HG02973 (cell line): ENCODE measurements around the gene SHISAL2A.

Experiments
- ATAC-seq: cut with Tn5 transposase; IDR thresholded peaks from one replicate; pipeline ENCODE4 v1.9.1; 2021; ENCODE audit warnings: moderate library complexity; ENCODE audit not compliant: unreplicated experiment

SHISAL2A gene

GRCh38 chr1:52658795-52659194 lies 25.8 kb downstream of the SHISAL2A start:
- no peak for ATAC-seq

GRCh38 chr1:52659356-52659755 lies 26.4 kb downstream of the SHISAL2A start:
- no peak for ATAC-seq

GRCh38 chr1:52659851-52660596 lies 27.1 kb downstream of the SHISAL2A start:
- no peak for ATAC-seq

- no peak for ATAC-seq
Measured at GRCh38 chr1:52660807-52661206, 27.8 kb downstream of the SHISAL2A start.

- no peak for ATAC-seq
Measured at GRCh38 chr1:52662645-52663313, 29.8 kb downstream of the SHISAL2A start.

- no peak for ATAC-seq
Measured at GRCh38 chr1:52663716-52664115, 30.7 kb downstream of the SHISAL2A start.

- ATAC-seq, result no peak
Measured at GRCh38 chr1:52665006-52665941, 32.3 kb downstream of the SHISAL2A start.

GRCh38 chr1:52667290-52667689 lies 34.3 kb downstream of the SHISAL2A start:
- ATAC-seq, result no peak

GRCh38 chr1:52667984-52668383 lies 35.0 kb downstream of the SHISAL2A start:
- no peak for ATAC-seq

GRCh38 chr1:52668711-52669110 lies 35.7 kb downstream of the SHISAL2A start:
- ATAC-seq, result no peak

GRCh38 chr1:52669696-52670095 lies 36.7 kb downstream of the SHISAL2A start:
- ATAC-seq, result no peak

GRCh38 chr1:52670604-52671003 lies 37.6 kb downstream of the SHISAL2A start:
- ATAC-seq, result no peak

- ATAC-seq, result no peak
Measured at GRCh38 chr1:52672946-52673345, 40.0 kb downstream of the SHISAL2A start.

GRCh38 chr1:52673513-52673912 lies 40.5 kb downstream of the SHISAL2A start:
- ATAC-seq, result no peak

GRCh38 chr1:52674497-52675384 lies 41.8 kb downstream of the SHISAL2A start:
- ATAC-seq, result no peak

- ATAC-seq, result no peak
Measured at GRCh38 chr1:52676249-52676903, 43.4 kb downstream of the SHISAL2A start.

GRCh38 chr1:52677076-52677806 lies 44.3 kb downstream of the SHISAL2A start:
- no peak for ATAC-seq

- no peak for ATAC-seq
Measured at GRCh38 chr1:52679048-52679447, 46.1 kb downstream of the SHISAL2A start.

GRCh38 chr1:52679498-52679897 lies 46.5 kb downstream of the SHISAL2A start:
- no peak for ATAC-seq
